ENCODE measurements around the gene FAT3. TPM values are rescaled to one million over a fixed set of nuclear protein-coding genes. Genes with fewer than 3 reads are reported as not detected.

Gene FAT3
- total RNA-seq, 4 donors from 2014 or later, result 0.08 to 0.57 (median 0.26) TPM

DNA sequence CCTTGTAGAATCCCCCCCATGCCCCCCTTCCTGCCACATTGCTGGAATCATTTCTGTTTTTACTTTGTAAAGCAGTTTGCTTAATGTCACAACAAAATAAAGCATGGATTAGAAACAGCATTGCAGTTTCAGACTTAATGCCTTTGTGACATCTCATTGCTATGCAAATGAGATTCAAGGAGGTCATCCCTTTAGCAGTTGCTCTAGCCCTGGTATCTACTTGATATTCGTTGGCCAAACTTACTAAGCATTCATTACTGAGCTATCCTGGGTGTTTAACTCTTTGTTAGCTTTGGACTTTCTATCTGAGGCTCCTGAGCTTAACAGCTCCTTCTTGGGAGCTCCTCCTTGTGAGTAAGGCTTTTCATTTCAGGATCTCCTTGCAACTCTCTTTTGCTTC, 16.3 kb downstream of the FAT3 start:
- intact Hi-C loops (cut with DNase I), result no loop called here
- no peak for DNase-seq
- WGBS, 2 donors, result 14 to 27% methylated on average over 1 of the region's 1 CpG

DNA sequence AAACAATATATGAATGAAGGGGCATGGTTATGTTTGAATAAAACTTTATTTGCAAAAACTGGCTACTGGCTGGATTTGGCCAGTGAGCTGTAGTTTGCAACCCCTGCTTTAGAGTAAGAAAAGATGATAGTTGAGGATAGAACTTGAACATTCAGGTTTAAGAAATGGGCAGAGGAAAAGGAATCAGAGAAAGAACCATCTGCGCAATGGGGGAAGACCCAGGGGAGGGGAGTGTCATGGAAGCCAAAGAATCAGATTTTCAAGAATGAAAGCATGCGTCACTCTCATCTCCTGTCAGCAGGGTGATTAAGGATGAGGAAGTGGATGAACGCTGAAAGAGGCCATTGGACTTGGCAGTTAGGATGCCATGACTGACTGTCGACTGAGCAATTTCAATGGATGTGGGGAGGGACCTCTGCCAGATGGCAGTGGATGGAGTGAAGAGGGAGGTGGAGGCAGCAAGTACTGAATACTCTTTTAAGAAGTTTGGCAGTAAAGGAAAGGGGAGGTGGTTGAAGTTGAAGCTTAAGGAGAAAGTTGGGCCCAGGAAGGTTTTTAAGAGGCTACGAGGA, 21.2 kb downstream of the FAT3 start:
- no peak for DNase-seq
- no peak for TF ChIP-seq POLR2A (IDR thresholded peaks at IDR 0.05)
- Histone ChIP-seq H3K27ac (no peak overlapping the region), H3K4me1 (no peaks in the 10 kb centered on the region), H3K27me3 (no peaks in the 10 kb centered on the region), H3K9me3 (no peaks in the 10 kb centered on the region), H3K4me3 (no peak overlapping the region), H3K36me3 (no peaks in the 10 kb centered on the region)
- WGBS, 2 donors, result 81 to 84% methylated on average over 5 of the region's 5 CpGs
- intact Hi-C loops (cut with DNase I), result no loop called here

More for the DNA sequence above, 16.3 kb downstream of the FAT3 start:
- no peaks in the 10 kb centered on the region for H3K36me3 ChIP-seq
- no peaks in the 10 kb centered on the region for H3K9me3 ChIP-seq
- no peak overlapping the region for H3K4me3 ChIP-seq
- no peaks in the 10 kb centered on the region for H3K27me3 ChIP-seq
- no peak overlapping the region for H3K27ac ChIP-seq
- TF ChIP-seq POLR2A (IDR thresholded peaks at IDR 0.05), result no peak
- TF ChIP-seq, protein P1, sequence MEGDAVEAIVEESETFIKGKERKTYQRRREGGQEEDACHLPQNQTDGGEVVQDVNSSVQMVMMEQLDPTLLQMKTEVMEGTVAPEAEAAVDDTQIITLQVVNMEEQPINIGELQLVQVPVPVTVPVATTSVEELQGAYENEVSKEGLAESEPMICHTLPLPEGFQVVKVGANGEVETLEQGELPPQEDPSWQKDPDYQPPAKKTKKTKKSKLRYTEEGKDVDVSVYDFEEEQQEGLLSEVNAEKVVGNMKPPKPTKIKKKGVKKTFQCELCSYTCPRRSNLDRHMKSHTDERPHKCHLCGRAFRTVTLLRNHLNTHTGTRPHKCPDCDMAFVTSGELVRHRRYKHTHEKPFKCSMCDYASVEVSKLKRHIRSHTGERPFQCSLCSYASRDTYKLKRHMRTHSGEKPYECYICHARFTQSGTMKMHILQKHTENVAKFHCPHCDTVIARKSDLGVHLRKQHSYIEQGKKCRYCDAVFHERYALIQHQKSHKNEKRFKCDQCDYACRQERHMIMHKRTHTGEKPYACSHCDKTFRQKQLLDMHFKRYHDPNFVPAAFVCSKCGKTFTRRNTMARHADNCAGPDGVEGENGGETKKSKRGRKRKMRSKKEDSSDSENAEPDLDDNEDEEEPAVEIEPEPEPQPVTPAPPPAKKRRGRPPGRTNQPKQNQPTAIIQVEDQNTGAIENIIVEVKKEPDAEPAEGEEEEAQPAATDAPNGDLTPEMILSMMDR (IDR thresholded peaks at IDR 0.05), result no peak
- no peaks in the 10 kb centered on the region for H3K4me1 ChIP-seq

DNA sequence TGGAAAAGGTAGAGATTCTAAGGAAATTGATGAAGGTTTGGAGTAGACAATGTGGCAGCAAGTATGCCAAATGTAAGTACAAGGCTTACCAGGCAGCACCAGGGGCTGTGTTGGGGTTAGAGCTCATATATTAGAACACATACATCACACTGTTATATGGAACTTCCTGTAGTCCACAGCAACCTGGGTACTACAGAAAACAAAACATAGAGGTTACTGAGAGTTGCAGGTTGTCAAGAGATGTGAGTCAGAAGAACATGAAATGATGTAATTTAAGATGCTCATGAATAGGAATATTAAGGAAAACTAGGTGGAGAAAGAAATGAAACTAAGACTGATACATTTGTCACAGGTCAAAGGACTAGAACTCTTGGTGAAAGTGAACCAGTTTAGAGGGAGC, 22.0 kb downstream of the FAT3 start:
- no peak for DNase-seq
- H3K27ac ChIP-seq, result no peak overlapping the region
- no peaks in the 10 kb centered on the region for H3K9me3 ChIP-seq
- H3K27me3 ChIP-seq, result no peaks in the 10 kb centered on the region
- no peaks in the 10 kb centered on the region for H3K4me1 ChIP-seq
- no peak overlapping the region for H3K4me3 ChIP-seq
- no peak for TF ChIP-seq POLR2A (IDR thresholded peaks at IDR 0.05)
- TF ChIP-seq, protein P1 (IDR thresholded peaks at IDR 0.05), result no peak
- intact Hi-C loops (cut with DNase I), result no loop called here
- no peaks in the 10 kb centered on the region for H3K36me3 ChIP-seq

DNA sequence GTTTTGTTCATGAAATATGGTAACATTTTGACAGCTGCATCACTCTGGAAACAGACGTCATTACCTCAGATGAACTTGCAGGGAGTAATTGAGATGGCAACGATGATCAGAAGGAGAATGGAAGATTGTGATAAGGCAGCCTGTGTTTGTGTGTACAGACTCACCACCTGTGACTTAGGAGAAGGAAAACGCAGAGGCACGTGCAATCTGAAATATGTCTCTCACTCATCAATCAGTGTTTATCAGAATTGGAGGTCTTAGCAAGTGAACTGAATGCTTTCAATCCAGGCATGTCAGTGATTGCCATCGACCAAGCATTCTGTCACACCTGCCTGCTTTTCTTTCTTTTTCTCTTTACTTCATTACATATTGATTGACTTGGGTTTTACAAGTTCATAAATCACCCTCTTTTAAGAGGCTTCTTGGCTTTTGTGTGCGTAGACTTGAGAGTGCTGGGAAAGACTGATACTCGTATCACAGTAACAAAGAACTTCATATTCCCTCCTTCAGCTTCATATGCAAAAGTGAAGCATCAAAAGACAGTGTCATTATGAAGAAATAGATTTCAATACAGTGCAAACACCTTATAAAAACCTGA, 24.6 kb downstream of the FAT3 start:
- Histone ChIP-seq H3K4me1 (no peaks in the 10 kb centered on the region), H3K4me3 (no peak overlapping the region), H3K27ac (no peak overlapping the region), H3K9me3 (no peaks in the 10 kb centered on the region), H3K27me3 (no peaks in the 10 kb centered on the region), H3K36me3 (no peaks in the 10 kb centered on the region)
- intact Hi-C loops (cut with DNase I), result no loop called here
- TF ChIP-seq POLR2A (IDR thresholded peaks at IDR 0.05), result no peak
- TF ChIP-seq, protein P1 (IDR thresholded peaks at IDR 0.05), result no peak
- no peak for DNase-seq
- WGBS, 2 donors, result 46 to 54% methylated on average over 7 of the region's 7 CpGs

DNA sequence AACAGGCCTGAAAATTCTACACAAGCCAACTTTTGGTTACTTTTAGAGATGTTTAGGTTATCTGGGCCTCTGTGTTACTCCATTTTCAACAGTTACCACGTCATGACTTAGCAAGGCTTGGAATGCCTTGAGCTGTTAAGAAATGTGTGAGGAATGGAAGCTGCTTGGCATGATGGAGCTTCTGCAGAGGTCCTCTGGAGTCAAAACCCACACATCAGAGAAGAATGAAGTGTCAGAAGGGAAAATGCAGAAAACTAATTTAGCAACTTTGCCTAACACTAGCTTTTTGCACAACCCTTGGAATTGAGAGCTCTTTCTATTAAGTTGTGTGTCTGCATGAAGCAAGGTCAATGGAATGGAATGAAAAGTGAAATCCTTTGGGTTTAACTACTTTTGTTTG, 27.4 kb downstream of the FAT3 start:
- DNase-seq, result no peak
- TF ChIP-seq POLR2A (IDR thresholded peaks at IDR 0.05), result no peak
- TF ChIP-seq, protein P1 (IDR thresholded peaks at IDR 0.05), result no peak
- no peak overlapping the region for H3K4me3 ChIP-seq
- no peaks in the 10 kb centered on the region for H3K9me3 ChIP-seq
- H3K36me3 ChIP-seq, result no peaks in the 10 kb centered on the region
- no peaks in the 10 kb centered on the region for H3K4me1 ChIP-seq
- 42 to 100% methylated on average over 1 of the region's 1 CpG for WGBS, 2 donors
- H3K27ac ChIP-seq, result no peak overlapping the region
- no peaks in the 10 kb centered on the region for H3K27me3 ChIP-seq
- intact Hi-C loops (cut with DNase I), result no loop called here

DNA sequence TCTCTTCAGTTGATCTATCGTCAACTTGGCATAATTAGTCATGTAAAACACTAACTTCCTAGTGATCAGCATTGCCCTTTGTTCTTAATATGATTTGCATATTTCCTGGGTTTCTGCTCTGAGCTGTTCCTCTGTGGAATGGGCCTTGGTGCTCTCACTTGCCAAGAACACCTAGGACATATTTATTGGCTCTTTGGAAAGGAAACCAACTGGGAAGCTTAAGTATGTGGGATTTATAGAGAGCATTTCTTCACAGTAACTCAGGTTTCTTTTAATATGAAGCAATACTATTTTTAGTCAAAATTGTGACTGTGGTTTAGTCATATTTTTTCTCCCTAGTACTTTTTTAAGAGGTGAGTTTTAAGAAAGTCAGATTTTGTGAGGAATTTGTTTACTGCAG, 28.8 kb downstream of the FAT3 start:
- Histone ChIP-seq H3K9me3 (no peaks in the 10 kb centered on the region), H3K27ac (no peak overlapping the region), H3K4me3 (no peak overlapping the region), H3K36me3 (no peaks in the 10 kb centered on the region), H3K4me1 (no peaks in the 10 kb centered on the region), H3K27me3 (no peaks in the 10 kb centered on the region)
- 57 to 70% methylated on average over 1 of the region's 1 CpG for WGBS, 2 donors
- no peak for DNase-seq
- intact Hi-C loops (cut with DNase I), result no loop called here
- TF ChIP-seq, protein P1 (IDR thresholded peaks at IDR 0.05), result no peak
- no peak for TF ChIP-seq POLR2A (IDR thresholded peaks at IDR 0.05)

All from esophagus squamous epithelium (tissue), 5 donors.